ENCODE measurements around the gene DNAAF3. TPM values are rescaled to one million over a fixed set of nuclear protein-coding genes. Genes with fewer than 3 reads are reported as not detected.

The DNAAF3 gene
- total RNA-seq, 2 donors from 2014 or later = 0.55 to 16.1 TPM

GRCh38 chr19:55175117-55175867 is 8.9 kb upstream of the DNAAF3 start:
- intact Hi-C loops (cut with DNase I) = no loop called here
- WGBS = 59% methylated on average over 39 of the region's 43 CpGs
- no peak for DNase-seq (ENCODE audit: low spot score)
- H3K4me3 ChIP-seq = no peak overlapping the region
- peaks cover 37% of the 10 kb centered on the region for H3K27me3 ChIP-seq (replicated peaks; ENCODE audit: insufficient read depth)
- no peaks in the 10 kb centered on the region for H3K36me3 ChIP-seq
- H3K27ac ChIP-seq = no peak overlapping the region
- TF ChIP-seq CTCF (IDR thresholded peaks at IDR 0.05) = no peak
- no peak for TF ChIP-seq POLR2AphosphoS5 (IDR thresholded peaks at IDR 0.05)
- TF ChIP-seq POLR2A (IDR thresholded peaks at IDR 0.05) = no peak
- no peaks in the 10 kb centered on the region for H3K4me1 ChIP-seq (replicated peaks)
- H3K9me3 ChIP-seq = no peaks in the 10 kb centered on the region

GRCh38 chr19:55174425-55175116 is 8.2 kb upstream of the DNAAF3 start:
- Histone ChIP-seq H3K27ac (no peak overlapping the region), H3K4me3 (no peak overlapping the region), H3K27me3 (replicated peaks; ENCODE audit: insufficient read depth) (peaks cover 36% of the 10 kb centered on the region), H3K9me3 (no peaks in the 10 kb centered on the region), H3K36me3 (no peaks in the 10 kb centered on the region), H3K4me1 (replicated peaks) (no peaks in the 10 kb centered on the region)
- TF ChIP-seq CTCF (IDR thresholded peaks at IDR 0.05) (no peak), POLR2A (IDR thresholded peaks at IDR 0.05) (no peak), POLR2AphosphoS5 (IDR thresholded peaks at IDR 0.05) (no peak)
- no peak for DNase-seq (ENCODE audit: low spot score)
- intact Hi-C loops (cut with DNase I) = no loop called here
- 54% methylated on average over 21 of the region's 21 CpGs for WGBS

GRCh38 chr19:55173714-55174409 is 7.4 kb upstream of the DNAAF3 start:
- Histone ChIP-seq H3K27ac (no peak overlapping the region), H3K4me3 (peak overlapping the region; percentile 1 to 3), H3K9me3 (no peaks in the 10 kb centered on the region), H3K27me3 (replicated peaks; ENCODE audit: insufficient read depth) (peaks cover 37% of the 10 kb centered on the region), H3K4me1 (replicated peaks) (no peaks in the 10 kb centered on the region), H3K36me3 (no peaks in the 10 kb centered on the region)
- TF ChIP-seq POLR2A (IDR thresholded peaks at IDR 0.05) (no peak), POLR2AphosphoS5 (IDR thresholded peaks at IDR 0.05) (no peak), CTCF (IDR thresholded peaks at IDR 0.05) (no peak)
- WGBS = 2% methylated on average over 35 of the region's 37 CpGs
- intact Hi-C loops (cut with DNase I) = no loop called here
- no peak for DNase-seq (ENCODE audit: low spot score)

GRCh38 chr19:55173186-55173713 is 6.8 kb upstream of the DNAAF3 start:
- peak overlapping the region; percentile 1 to 3 for H3K4me3 ChIP-seq
- H3K36me3 ChIP-seq = no peaks in the 10 kb centered on the region
- no peaks in the 10 kb centered on the region for H3K9me3 ChIP-seq
- H3K27me3 ChIP-seq (replicated peaks; ENCODE audit: insufficient read depth) = peaks cover 35% of the 10 kb centered on the region
- H3K27ac ChIP-seq = no peak overlapping the region
- DNase-seq (ENCODE audit: low spot score) = no peak
- WGBS = under 1% methylated on average over 32 of the region's 32 CpGs
- TF ChIP-seq POLR2A (IDR thresholded peaks at IDR 0.05) = no peak
- TF ChIP-seq POLR2AphosphoS5 (IDR thresholded peaks at IDR 0.05) = no peak
- no peak for TF ChIP-seq CTCF (IDR thresholded peaks at IDR 0.05)
- intact Hi-C loops (cut with DNase I) = no loop called here
- no peaks in the 10 kb centered on the region for H3K4me1 ChIP-seq (replicated peaks)

Data from prostate gland (tissue), 2 donors.